Measurements from ENCODE around the gene CFDP1.

CFDP1 gene

GRCh38 chr16:75342308-75342811 lies 90.9 kb downstream of the CFDP1 start:
- Mint-ChIP-seq H3K36me3 (peaks cover 41% of the 10 kb centered on the region), H3K9me3 (ENCODE audit: low read depth) (no peaks in the 10 kb centered on the region), H3K27ac (no peak overlapping the region), H3K4me3 (no peak overlapping the region), H3K27me3 (no peaks in the 10 kb centered on the region), H3K4me1 (ENCODE audit: low read depth) (no peaks in the 10 kb centered on the region)

DNA sequence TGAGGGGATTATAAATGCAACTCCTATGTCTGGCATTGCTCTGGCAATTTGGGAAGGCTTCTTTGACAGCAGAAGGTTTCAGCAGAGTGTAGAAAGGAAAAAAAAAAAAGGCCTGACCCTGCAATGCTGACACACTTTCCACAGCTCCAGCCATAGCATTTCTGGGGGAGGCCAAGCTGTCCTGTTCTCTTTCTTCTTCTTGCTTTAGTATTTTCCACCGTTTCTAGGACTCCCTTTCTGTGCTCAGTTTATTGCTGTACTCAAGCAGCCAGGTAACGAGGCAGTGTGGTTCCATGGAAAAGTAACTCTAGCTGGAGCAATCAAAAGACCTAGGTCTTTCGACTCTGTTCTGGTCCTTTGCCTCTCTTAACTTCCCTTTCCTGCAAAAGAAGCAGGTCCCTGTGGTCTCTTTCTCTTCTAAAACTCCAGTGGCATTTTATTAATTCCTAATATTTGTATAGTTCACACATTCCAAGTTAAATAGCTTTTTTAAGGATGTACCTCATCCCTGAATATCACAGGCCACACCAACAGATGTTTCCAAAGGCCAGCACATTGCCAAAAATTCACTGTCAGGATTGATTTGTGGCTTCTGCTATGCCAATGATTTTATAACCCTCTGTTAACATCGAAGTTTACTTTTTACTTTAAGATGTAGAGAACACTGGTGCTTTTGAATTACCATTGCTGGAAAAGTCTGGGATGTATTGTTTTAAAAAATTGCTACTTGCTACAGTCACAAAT lies 91.6 kb downstream of the CFDP1 start:
- Mint-ChIP-seq H3K4me3 (no peak overlapping the region), H3K27ac (no peak overlapping the region), H3K27me3 (no peaks in the 10 kb centered on the region), H3K4me1 (ENCODE audit: low read depth) (no peaks in the 10 kb centered on the region), H3K9me3 (ENCODE audit: low read depth) (no peaks in the 10 kb centered on the region), H3K36me3 (peaks cover 42% of the 10 kb centered on the region)

GRCh38 chr16:75340741-75341491 lies 92.4 kb downstream of the CFDP1 start:
- no peaks in the 10 kb centered on the region for H3K27me3 Mint-ChIP-seq

GRCh38 chr16:75337430-75337829 lies 95.9 kb downstream of the CFDP1 start:
- Mint-ChIP-seq H3K4me1 (ENCODE audit: low read depth) (peaks cover 15% of the 10 kb centered on the region), H3K27ac (no peak overlapping the region), H3K27me3 (no peaks in the 10 kb centered on the region), H3K36me3 (peaks cover 23% of the 10 kb centered on the region), H3K4me3 (no peak overlapping the region), H3K9me3 (ENCODE audit: low read depth) (no peaks in the 10 kb centered on the region)

More at GRCh38 chr16:75340741-75341491, 92.4 kb downstream of the CFDP1 start:
- Mint-ChIP-seq H3K4me3 (no peak overlapping the region), H3K9me3 (ENCODE audit: low read depth) (no peaks in the 10 kb centered on the region), H3K36me3 (peaks cover 37% of the 10 kb centered on the region), H3K27ac (no peak overlapping the region), H3K4me1 (ENCODE audit: low read depth) (no peaks in the 10 kb centered on the region)

- Mint-ChIP-seq H3K9me3 (ENCODE audit: low read depth) (no peaks in the 10 kb centered on the region), H3K27ac (no peak overlapping the region), H3K27me3 (no peaks in the 10 kb centered on the region), H3K4me1 (ENCODE audit: low read depth) (peaks cover 15% of the 10 kb centered on the region), H3K4me3 (no peak overlapping the region), H3K36me3 (peaks cover 22% of the 10 kb centered on the region)
Observed at GRCh38 chr16:75336521-75336920, 96.8 kb downstream of the CFDP1 start.

DNA sequence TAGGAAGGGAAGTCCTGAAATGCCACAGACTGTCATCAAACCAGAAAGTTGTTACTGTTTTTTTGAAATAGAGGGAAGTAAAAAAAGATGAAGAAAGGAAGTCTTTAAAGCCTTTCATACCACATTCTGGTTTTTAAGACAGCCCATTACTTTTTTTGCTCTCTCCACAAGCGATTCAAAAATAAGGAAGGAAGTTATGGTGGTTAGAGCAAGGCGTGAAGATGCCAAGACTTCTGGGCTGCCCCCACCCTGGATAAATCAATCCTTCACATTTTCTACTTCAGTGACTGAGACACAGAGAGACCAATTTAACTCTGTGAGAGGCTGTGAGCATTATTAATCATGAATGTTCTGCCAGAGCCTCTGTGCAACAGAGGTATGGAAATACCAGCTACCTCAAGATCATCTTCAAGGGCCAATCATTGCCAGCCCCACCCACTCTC lies 99.6 kb downstream of the CFDP1 start:
- peaks cover 16% of the 10 kb centered on the region for H3K36me3 Mint-ChIP-seq
- H3K27ac Mint-ChIP-seq, result no peak overlapping the region
- H3K4me1 Mint-ChIP-seq (ENCODE audit: low read depth), result peaks cover 15% of the 10 kb centered on the region
- no peaks in the 10 kb centered on the region for H3K27me3 Mint-ChIP-seq
- H3K4me3 Mint-ChIP-seq, result no peak overlapping the region
- H3K9me3 Mint-ChIP-seq (ENCODE audit: low read depth), result no peaks in the 10 kb centered on the region

DNA sequence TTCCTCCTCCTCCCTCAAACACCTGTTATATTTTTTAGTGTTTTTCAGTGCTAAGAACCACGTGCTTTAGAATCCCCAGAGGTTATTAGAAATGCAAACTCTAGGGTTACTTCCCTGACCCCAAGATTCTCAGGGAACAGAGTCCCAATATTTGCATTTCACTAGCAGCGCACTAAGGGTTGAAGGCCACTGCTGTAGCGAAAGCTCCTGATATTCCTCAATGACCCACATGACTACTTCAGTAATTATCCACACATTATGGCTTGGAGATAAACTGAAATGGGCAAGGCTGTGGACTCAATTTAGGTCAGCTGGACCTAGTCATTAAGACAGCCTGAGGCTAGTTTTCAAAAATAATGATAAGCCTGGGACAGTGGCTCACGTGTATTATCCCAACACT lies 103.4 kb downstream of the CFDP1 start:
- H3K27ac Mint-ChIP-seq, result no peak overlapping the region
- no peaks in the 10 kb centered on the region for H3K27me3 Mint-ChIP-seq
- H3K4me3 Mint-ChIP-seq, result no peak overlapping the region
- H3K9me3 Mint-ChIP-seq (ENCODE audit: low read depth), result no peaks in the 10 kb centered on the region
- H3K4me1 Mint-ChIP-seq (ENCODE audit: low read depth), result peaks cover 27% of the 10 kb centered on the region
- peaks cover 5% of the 10 kb centered on the region for H3K36me3 Mint-ChIP-seq

- Mint-ChIP-seq H3K27me3 (no peaks in the 10 kb centered on the region), H3K9me3 (ENCODE audit: low read depth) (no peaks in the 10 kb centered on the region), H3K4me1 (ENCODE audit: low read depth) (peaks cover 14% of the 10 kb centered on the region), H3K4me3 (no peak overlapping the region), H3K27ac (peak overlapping the region; percentile 74), H3K36me3 (peaks cover 11% of the 10 kb centered on the region)
Observed at GRCh38 chr16:75326333-75326732, 107.0 kb downstream of the CFDP1 start.

- Mint-ChIP-seq H3K4me1 (ENCODE audit: low read depth) (peaks cover 36% of the 10 kb centered on the region), H3K36me3 (peaks cover 8% of the 10 kb centered on the region), H3K27me3 (no peaks in the 10 kb centered on the region), H3K9me3 (ENCODE audit: low read depth) (no peaks in the 10 kb centered on the region), H3K4me3 (no peak overlapping the region), H3K27ac (no peak overlapping the region)
Observed at GRCh38 chr16:75323933-75324332, 109.4 kb downstream of the CFDP1 start.

GRCh38 chr16:75323198-75323597 lies 110.1 kb downstream of the CFDP1 start:
- Mint-ChIP-seq H3K27me3 (no peaks in the 10 kb centered on the region), H3K9me3 (ENCODE audit: low read depth) (no peaks in the 10 kb centered on the region), H3K27ac (no peak overlapping the region), H3K4me3 (no peak overlapping the region), H3K4me1 (ENCODE audit: low read depth) (peaks cover 36% of the 10 kb centered on the region), H3K36me3 (peaks cover 8% of the 10 kb centered on the region)

GRCh38 chr16:75322740-75323139 lies 110.6 kb downstream of the CFDP1 start:
- Mint-ChIP-seq H3K4me3 (no peak overlapping the region), H3K27ac (no peak overlapping the region), H3K4me1 (ENCODE audit: low read depth) (peaks cover 36% of the 10 kb centered on the region), H3K27me3 (no peaks in the 10 kb centered on the region), H3K9me3 (ENCODE audit: low read depth) (no peaks in the 10 kb centered on the region), H3K36me3 (peaks cover 8% of the 10 kb centered on the region)

- H3K36me3 Mint-ChIP-seq, result peaks cover 12% of the 10 kb centered on the region
- H3K27ac Mint-ChIP-seq, result no peak overlapping the region
- no peaks in the 10 kb centered on the region for H3K9me3 Mint-ChIP-seq (ENCODE audit: low read depth)
- peaks cover 28% of the 10 kb centered on the region for H3K4me1 Mint-ChIP-seq (ENCODE audit: low read depth)
- peak overlapping the region; percentile 64 for H3K4me3 Mint-ChIP-seq
- no peaks in the 10 kb centered on the region for H3K27me3 Mint-ChIP-seq
Observed at GRCh38 chr16:75320435-75320834, 112.9 kb downstream of the CFDP1 start.

DNA sequence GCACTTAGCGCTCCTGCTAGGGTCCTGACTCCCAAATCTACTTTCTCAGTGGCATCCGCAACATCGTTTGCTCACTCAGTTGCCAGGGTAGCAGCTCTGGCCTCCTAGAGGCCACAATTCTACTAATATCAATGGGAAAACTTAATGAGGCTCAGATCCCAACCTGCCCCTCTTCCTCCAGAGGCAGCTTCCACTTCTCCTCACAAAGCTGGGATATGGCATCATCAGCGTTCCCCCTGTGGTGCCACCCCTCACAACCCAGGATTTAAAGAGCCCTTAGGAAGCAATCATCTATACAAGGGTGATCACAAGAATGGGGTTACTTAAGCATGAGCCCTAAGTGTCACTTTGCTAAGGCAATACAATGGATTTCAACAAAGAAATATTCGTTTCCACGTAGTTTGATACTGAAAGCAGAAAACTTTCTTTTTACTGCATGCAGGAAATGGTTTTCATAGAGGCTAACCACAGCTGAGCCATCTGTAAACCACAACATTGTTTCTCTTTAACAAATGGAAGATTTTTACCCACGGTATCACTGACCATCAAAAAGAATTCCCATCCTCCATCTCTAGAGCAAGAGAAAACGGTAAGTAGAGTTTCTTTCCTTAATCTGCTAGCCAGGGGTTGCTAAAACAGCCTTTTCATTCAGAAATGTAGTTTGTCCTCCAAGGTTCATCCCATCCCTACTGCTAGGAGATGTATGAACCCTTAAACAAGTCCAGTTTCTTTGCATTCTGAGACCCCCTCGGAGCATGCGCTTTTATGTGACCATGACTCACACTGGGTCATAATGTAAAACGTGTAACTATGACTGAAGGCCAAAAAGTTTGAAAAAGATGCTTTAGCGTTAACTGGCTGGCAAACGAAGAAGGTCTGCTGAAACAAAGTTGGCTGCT lies 113.5 kb downstream of the CFDP1 start:
- Mint-ChIP-seq H3K9me3 (ENCODE audit: low read depth) (no peaks in the 10 kb centered on the region), H3K36me3 (peaks cover 10% of the 10 kb centered on the region), H3K27ac (no peak overlapping the region), H3K4me3 (peak overlapping the region; percentile 70), H3K4me1 (ENCODE audit: low read depth) (peaks cover 28% of the 10 kb centered on the region), H3K27me3 (no peaks in the 10 kb centered on the region)

DNA sequence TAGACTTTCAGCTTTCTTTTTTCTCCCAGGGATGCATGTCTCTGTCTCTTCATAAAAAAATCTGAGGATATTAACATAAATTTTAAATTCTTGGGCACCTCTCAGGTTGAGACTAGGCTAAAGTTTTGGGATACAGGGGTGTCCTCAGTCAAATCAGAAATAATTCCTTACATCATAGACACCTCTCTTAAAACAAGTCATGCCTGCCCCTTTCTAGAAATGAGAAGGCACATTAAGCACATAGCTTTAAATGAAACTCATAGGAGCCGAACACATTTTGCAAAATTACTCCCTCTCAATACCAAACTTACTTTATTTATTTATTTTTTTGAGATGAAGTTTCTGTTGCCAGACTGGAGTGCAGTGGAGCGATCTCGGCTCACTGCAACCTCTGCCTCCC lies 114.6 kb downstream of the CFDP1 start:
- Mint-ChIP-seq H3K4me1 (ENCODE audit: low read depth) (peaks cover 28% of the 10 kb centered on the region), H3K27ac (no peak overlapping the region), H3K27me3 (no peaks in the 10 kb centered on the region), H3K4me3 (no peak overlapping the region), H3K9me3 (ENCODE audit: low read depth) (no peaks in the 10 kb centered on the region), H3K36me3 (peaks cover 10% of the 10 kb centered on the region)
